ENCODE data around the gene OR6Y1.

The OR6Y1 gene, protein sequence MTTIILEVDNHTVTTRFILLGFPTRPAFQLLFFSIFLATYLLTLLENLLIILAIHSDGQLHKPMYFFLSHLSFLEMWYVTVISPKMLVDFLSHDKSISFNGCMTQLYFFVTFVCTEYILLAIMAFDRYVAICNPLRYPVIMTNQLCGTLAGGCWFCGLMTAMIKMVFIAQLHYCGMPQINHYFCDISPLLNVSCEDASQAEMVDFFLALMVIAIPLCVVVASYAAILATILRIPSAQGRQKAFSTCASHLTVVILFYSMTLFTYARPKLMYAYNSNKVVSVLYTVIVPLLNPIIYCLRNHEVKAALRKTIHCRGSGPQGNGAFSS

DNA sequence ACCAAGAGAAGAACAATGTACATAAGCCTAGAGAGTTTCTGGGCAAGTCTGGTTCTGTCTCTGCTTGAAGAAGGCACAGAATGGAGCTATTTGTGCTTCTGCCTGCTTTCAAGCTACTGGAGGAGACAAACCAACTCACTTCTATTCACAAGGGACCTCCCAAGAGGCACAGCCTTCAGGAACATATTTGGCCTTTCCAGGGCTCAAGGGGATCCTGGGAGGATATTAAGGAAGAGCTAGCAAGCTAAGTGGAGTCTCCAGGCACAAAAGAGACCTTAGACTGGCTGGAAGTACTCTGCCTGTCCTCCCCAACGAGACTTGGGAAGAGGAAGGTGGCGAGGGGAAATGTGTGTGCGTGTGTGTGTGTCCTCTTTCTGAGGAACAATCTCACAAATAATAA, at the start of gene OR6Y1:
TSS of gene OR6Y1 (minus strand) at position 54 of the 400 bp plus-strand sequence. CDS start 6,300 bp downstream, outside the sequence.
- no peak for DNase-seq

DNA sequence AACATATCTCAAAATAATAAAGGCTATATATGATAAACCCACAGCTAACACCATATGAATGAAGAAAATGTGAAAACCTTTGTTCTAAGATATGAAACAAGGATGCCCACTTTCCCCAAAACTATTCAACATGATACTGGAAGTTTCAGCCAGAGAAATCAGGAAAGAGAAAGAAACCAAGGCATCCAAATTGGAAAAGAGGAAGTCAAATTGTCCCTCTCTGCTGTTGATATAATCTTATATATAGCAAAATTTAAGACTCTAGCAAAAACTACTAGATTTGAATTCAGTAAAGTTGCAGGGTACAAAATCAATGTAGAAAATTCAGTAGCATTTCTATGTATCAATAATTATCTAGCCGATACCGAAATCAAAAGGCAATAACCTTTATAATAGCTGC, 46.5 kb upstream of the OR6Y1 start:
- no peak for DNase-seq

DNA sequence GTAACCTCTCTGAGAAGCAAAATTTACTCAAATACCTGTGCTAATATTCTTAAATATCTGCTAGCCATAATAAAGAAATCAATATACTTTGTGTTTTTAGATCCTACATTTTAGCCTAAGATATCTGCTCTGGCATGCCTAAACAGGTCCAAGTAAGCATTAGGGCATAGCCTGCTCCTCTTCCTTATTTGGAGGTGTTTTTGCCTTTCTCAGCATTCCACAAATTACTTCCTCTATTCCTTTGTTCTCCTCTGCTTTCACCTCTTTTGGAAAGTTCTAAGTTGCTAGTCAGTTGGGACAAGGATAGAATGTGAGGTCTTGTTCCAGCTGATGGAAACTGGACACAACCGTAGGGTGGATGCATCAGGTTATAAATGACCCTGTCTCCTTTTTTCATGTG, 32.7 kb upstream of the OR6Y1 start:
- no peak for DNase-seq

DNA sequence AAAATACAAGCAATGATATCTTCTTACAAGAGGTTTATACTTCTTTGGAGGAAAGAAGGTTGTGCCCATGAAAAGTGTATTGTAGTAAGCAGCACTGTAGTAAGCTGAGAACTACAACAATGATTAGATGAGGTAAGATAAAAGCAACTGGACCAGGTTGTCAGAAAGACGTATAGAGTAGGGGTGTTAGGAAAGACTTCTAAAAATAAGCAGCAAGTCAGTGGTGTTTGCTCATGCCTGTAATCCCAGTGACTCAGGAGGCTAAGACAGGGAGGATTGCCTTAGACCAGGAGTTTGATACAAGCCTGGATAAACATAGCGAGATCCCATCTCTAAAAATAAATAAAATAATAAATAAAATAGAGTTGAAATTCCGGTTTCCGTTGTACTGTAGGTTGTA, 29.8 kb upstream of the OR6Y1 start:
- DNase-seq, result no peak

DNA sequence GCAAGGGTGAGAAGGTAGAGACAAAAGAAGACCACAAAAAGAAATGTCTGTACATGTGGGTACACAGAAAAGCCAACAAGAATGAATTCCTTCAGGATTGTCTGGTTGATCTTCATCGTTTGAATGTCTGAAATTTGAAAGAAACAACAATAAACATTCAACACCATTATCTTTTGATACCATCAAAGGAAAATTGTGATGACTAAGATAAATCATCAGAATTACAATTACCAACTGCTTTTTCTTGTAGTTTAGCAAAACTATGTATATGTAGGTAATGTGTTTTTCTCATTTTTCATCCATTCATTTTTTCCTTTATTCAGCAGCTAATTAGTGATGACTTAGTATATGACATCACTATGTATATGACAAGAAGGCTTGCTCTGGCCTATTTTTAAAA, 25.5 kb upstream of the OR6Y1 start, which contains the start of gene OR10X1:
TSS of gene OR10X1 (minus strand) at position 167 of the 400 bp plus-strand sequence. CDS start at position 167, 0 bp downstream.
- DNase-seq, result no peak

DNA sequence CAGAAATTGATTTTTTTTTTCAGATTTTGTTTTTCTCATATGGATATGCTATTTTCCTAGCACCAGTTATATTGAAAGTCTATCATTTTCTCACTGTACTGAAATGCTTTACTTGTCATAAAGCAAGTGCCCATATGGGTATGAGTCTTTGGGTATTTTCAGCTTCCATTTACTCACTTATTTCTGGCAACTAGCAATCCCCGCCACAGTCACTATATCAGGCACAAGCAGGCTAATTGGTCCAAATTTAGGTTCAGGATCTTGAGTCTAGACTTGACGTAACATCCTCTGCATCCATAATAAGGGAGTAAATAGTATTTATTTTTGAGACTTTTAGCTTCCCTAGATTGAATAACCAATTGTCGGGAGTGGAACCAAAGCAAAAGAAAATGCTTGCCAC, 23.4 kb upstream of the OR6Y1 start:
- DNase-seq, result no peak

DNA sequence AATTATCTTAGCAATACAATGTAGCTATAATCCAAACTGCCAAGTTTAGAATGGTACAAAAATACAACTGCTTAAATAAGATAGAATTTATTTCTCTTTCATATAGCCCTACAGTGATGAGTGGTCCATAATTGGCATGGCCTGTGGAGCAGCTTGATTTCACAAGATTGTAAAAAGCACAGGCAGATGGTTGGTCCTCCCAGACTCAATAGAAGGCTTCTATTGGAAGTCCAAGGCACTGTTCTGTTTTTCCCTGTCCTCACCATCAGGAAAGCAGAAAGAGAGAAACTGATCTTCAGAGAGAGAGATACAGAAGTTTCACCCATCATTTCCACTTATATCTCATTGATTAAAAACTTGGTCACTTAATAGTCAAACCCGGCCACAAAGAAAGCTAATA, 18.0 kb upstream of the OR6Y1 start:
- no peak for DNase-seq

DNA sequence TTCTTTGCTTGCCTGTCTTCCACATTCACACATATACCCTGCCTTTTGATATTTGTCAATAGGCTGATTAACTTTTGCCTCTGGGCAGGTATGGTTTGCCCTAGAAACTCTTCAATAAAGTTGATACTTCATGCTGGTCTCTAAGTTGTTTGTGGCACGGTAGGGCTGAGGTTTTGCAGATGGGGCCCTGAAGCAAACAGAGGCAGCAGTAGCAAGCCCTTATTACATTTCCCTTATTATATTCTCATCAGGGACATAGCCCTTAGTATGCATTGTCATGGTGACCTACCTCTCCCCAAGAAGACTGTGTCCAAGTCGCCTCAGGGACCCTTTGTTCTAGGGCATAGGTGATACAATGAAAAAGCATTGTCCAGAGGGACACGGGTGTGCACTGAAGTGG, 16.3 kb upstream of the OR6Y1 start, which contains the start of gene OR6P1:
TSS of gene OR6P1 (minus strand) at position 101 of the 400 bp plus-strand sequence. CDS start 6,976 bp downstream, outside the sequence.
- DNase-seq, result no peak

DNA sequence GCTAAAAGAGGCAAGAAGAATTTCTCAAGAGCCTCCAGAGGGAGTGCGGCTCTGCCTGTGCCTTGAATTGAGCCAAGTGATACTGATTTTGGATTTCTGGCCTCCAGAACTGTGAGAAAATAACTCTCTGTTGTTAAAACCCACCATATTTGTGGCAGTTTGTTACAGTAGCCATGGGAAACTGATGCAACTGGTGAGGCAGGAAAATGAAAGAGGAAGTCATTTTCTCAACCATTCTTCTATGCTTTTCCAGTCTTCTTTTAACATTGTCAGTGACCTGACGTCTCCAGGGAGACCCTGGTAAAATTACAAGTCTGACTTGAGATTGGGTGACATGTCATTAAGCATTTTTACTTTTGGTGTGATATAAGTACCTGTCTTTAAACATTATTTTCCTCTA, 10.4 kb upstream of the OR6Y1 start:
- no peak for DNase-seq

DNA sequence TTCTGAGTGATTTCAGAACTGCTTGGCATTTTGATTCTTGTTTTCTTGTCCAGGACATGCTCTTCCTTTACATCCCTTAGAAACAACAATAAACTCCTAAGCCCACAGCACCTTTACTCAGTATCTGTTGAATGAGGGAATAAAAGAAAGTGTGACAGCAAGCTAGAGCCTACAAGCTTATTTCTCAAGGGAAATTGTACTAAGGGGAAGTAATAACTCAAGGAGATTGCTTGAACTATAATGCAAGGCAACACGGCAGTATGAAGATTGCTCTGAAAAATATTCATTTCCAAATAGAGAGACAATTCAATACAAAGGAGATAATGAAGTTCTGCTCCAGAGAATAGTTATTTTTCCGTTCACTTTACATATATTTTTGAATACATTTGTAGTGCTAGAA, 9.6 kb upstream of the OR6Y1 start:
- no peak for DNase-seq

DNA sequence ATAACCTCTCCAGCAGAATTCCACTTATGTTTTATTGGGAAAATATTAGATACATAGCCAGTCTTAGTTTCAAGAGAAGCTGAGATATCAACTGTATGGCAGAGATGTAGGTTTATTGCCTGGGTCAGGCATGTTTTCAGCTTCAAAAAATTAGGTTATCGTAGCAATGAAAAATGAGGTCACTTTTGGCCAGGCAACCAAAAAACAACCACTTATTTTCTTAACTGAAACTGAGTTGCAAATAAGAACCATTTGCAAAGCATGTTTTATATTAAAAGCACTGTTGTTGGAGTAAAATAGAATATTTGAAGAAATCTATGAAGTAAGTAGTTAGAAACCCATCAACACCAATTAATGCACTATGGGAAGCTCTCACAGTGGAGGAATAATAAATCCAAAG, 5.5 kb upstream of the OR6Y1 start:
- DNase-seq, result no peak

DNA sequence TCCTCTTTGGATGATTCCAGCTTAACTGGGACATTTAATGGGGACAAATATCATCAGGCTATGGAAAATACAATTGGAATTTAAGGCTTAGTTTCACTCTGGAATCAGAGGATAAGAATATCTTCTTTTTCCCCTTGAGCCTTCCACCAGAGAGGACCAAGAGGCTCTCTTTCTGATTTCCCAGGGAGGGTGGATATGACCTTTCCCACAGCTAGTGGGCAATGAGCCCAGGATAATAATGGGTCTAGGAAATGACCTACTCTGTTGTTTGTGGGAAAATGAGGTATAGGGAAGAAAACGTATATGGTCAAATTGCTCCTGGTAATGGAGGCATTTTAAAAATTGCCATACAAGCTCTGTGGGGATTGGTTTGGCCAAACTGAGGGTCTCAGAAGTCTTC, 1.9 kb downstream of the OR6Y1 start:
- no peak for DNase-seq

DNA sequence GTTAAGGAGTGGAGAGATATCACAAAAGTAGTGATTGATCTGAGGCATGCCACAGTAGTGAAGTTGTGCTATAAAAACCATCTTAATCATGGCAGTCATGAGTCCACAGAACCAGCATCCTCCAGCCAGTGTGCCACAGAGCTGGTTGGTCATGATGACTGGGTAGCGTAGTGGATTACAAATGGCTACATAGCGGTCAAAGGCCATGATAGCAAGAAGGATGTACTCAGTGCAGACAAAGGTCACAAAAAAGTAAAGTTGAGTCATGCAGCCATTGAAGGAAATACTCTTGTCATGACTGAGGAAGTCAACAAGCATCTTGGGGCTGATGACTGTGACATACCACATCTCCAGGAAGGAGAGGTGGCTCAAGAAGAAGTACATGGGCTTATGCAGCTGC, 6.7 kb downstream of the OR6Y1 start:
- no peak for DNase-seq

DNA sequence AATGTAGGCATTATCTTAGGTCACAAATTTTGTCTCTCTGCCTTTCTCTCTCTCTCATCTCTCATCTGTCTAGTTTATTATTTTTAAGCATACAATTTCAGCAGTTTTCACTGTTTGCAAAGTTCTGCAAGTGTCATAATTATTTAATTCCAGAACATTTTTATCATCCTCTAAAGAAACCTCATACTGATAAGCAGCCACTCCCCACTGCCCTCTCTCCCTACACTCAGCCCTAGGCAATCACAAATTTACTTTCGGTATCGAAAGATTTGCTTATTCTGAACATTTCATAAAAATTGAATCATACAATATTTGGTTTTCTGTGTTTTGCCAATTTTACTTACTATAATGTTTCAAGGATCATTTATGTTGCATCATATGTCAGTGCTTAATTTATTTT, 16.6 kb downstream of the OR6Y1 start:
- no peak for DNase-seq

DNA sequence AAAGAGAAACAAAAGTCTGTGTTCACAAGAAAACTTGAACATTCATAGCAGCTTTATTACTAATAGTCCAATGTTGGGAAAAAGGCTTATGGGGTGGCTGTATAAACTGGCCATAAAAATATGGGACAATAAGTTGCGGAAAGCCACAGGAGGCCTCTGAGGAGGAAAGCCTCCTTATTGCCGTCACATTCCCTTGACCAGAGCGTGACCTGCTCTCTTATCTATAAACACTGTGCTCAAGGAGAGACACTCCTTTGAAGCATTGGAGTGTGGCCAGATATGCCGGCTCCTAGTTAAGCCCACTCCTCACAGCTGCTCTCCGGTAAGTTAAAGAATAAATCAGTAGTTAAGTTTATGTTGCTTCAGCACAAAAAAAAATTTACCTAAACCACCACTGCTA, 19.7 kb downstream of the OR6Y1 start:
- no peak for DNase-seq

DNA sequence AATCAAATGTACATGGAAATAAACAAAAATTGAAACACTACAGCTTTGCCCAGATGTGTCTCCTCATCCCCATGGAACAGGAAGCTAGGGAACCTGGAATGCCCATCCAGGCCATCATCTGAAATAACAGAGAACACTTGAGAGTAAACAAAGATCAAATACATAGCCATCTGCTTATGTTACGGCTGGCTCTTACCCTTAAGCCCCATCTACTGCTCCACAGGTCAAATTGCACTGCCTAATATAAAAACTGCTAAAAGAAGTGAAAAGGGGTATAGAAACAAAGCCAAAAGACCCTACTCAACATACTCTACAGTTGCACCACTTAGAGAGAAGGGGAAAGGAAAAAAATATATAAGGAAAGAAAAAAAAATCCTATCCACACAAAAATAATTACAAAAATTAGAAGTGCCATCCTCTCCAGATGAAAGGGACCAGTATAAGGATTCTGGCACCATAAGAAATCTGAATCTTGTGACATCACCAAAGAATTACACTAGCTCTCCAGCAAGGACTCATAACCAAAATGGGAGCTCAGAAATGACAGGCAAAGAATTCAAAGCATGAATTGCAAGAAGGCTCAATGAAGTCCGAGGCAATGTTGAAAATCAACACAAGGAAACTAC, 26.9 kb downstream of the OR6Y1 start:
- DNase-seq, result no peak

DNA sequence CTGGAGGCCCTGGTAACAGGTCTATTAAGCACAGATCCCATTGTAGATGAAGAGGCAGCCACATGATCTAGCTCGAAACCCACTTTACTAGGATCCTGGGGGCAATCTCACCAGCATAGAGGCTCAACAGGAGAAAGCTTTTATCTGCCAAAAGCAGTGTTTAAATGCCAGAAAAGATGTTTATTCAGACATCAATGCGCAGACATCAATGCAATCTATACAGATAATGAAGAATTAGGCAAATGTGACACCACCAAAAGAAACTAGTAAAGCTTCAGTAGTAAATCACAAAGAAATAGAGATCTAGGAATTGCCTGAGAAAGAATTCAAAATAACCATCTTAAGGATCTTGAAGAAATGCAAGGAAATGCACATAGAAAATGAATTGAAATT, 32.5 kb downstream of the OR6Y1 start:
- DNase-seq, result no peak

DNA sequence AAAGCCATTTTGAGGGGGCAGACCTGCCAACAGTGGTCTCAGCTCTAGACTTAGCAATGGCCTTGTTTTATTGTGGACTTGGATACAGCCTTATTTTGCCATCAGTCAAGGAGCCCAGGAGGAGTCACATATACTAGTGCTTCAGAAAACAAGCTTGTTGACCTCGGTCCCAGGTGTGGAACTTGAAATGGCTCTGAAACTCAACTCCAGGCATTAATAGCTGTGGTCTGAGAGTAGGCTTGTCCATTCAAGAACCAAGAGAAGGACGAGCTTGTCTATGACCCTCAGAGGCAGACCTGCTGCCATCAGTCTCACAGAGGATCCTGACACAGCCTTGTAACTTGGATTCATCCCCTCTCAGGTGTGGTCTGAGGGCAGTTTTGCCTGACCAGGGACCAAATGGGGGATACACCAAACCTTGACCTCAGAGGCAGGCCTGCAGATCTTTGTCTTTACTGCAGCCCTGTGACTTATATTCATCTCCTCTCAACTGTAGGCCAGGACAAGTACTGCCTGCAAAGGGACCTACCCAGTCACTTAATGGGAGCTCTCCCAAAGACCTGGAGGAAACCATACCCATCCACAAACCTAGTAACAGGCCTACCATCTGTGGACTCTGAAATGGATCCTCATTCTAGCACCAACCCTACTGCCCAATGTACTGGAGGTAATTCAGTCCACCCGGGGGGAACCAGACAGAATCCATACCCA, 33.1 kb downstream of the OR6Y1 start:
- DNase-seq, result no peak

DNA sequence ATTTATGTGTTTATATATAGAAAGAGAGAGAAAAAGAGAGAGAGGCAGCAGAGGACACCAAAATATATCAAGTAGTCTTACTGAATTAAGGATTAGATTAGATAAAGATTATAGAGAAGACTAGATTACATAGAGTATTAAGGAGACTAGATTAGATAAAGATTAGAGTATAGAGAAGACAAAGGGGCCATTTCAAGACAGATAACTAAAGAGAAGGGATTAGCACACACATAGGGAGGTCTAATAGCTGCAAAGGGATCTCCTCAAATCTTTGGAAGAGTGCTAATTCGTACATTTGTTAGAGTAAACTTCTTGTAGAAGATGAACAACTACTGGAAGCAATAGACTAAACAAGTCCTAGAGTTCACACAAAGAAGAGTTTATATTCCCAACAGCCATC, 34.2 kb downstream of the OR6Y1 start:
- DNase-seq, result no peak

DNA sequence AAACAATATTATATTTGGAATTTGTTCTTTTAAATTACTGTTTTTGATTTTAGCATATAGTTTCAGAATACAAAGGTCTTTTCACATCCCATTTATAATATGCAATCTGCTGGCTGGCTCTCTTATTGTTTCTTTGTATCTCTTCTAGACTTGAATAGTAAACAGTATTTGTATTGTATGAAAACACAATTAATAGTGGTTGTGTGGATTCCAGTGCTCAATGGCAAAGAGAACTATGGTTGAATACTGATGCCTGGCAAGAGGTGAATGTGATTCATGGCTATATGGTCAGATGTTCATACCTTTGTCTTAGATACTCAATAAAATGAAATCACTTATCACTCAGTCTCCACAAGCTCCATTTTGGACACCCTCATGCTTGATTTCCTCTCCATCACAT, 37.2 kb downstream of the OR6Y1 start:
- DNase-seq, result no peak

DNA sequence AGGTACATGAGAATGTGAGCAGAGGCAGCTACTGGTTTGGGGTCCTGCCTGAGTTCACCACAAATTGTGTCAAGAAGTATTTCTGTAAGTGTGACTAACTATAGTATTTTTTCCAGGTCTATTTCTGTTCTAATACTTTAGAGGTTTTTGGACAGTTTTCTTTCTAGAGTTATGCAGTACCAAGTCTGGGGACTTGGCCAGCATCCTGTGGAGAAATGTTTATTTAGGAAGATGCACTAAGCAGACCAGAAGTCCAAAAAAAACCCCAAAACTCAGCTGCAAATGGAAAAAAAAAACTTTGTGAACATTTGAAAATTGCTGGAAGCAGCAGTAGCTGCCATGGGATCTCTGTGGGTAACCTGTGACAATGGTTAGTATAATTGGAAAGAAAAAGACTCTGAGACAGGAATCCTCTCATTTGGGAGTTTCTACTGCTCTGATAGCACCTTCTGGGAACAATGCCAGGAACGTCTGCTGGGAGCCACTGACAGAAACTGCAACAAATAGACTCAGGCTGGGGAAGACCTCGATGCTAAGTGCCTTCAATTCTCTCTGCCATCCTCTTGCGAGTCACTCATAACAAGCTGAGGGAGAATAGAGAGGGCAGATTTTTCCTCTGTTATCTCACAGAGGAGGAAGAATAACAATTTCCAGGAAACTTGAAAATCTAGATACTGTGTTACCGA, 44.6 kb downstream of the OR6Y1 start:
- DNase-seq, result no peak

DNA sequence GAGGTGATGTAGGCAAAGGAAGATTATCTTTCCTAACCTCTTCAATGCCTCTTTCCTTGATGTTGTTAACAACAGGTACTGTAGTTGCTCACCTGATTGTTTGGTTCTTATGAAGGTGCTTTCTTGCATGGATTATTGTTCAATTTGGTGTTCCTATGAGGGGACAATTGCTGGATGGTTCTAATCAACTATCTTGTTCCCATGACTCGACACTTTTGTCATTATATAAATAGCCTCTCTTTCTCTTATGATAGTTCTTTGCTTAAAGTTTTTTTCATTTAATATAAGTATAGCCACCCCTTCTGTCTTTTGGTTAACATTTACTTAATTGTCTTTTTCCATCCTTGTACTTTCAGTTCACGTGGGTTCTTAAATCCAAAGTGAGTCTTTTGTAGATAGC, 46.7 kb downstream of the OR6Y1 start:
- no peak for DNase-seq

DNA sequence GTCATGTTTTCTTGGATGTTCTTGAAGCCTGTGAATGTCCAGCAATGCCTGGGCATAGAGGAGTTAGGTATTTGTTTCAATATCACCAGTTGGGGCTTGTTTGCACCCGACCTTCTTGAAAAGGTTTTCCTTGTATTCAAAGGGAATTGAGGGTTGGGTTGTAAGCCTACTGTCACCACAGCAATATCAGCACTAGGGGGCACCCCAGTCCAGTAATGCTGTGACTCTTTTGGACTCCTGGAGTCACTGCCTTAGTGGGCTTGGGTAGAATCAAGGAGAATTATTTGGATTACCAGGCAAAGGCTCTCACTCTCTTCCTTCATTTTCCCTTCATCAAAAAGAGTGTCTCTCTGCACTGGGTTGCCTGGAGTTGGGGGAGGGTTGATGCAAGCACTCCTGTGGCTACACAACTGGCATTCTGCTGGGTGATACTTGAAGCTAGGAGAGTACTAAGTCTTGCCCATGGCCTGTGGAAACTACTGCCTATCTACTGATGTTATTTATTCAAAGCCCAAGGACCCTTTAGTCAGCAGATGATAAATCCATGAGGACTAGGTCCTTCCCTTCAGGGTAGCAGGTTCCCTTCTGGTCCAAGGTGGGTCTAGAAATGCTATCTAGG, 47.7 kb downstream of the OR6Y1 start:
- no peak for DNase-seq
